ENCODE data around the gene C1QTNF3.
"Not testable (repeated sequence)": the region's sequence is repeated elsewhere in the genome, so short reads cannot be mapped to it uniquely, and the experiment has no call there.

The C1QTNF3 gene

GRCh38 chr5:34043099-34043876 lies at the start of gene C1QTNF3:
Gene C1QTNF3, minus strand, starts transcription at chr5:34043213. Its CDS starts 88 bp downstream, at chr5:34043125.
- DNase-seq, result peak; percentile 4

GRCh38 chr5:34091039-34091438 lies 48.0 kb upstream of the C1QTNF3 start:
- not testable (repeated sequence) for DNase-seq

- DNase-seq, result not testable (repeated sequence)
Observed at GRCh38 chr5:34089802-34090201, 46.8 kb upstream of the C1QTNF3 start.

GRCh38 chr5:34087728-34088127 lies 44.7 kb upstream of the C1QTNF3 start:
- DNase-seq, result not testable (repeated sequence)

- not testable (repeated sequence) for DNase-seq
Observed at GRCh38 chr5:34083898-34084297, 40.9 kb upstream of the C1QTNF3 start.

GRCh38 chr5:34079505-34079904 lies 36.5 kb upstream of the C1QTNF3 start:
- not testable (repeated sequence) for DNase-seq

- not testable (repeated sequence) for DNase-seq
Observed at GRCh38 chr5:34077636-34078035, 34.6 kb upstream of the C1QTNF3 start.

GRCh38 chr5:34076719-34077364 lies 33.8 kb upstream of the C1QTNF3 start:
- not testable (repeated sequence) for DNase-seq

GRCh38 chr5:34074472-34074871 lies 31.5 kb upstream of the C1QTNF3 start:
- DNase-seq, result not testable (repeated sequence)

GRCh38 chr5:34074071-34074470 lies 31.1 kb upstream of the C1QTNF3 start:
- not testable (repeated sequence) for DNase-seq

- DNase-seq, result not testable (repeated sequence)
Observed at GRCh38 chr5:34070626-34071025, 27.6 kb upstream of the C1QTNF3 start.

- DNase-seq, result no peak
Observed at GRCh38 chr5:34064656-34065055, 21.6 kb upstream of the C1QTNF3 start.

- no peak for DNase-seq
Observed at GRCh38 chr5:34062419-34062818, 19.4 kb upstream of the C1QTNF3 start.

GRCh38 chr5:34061993-34062392 lies 19.0 kb upstream of the C1QTNF3 start:
- no peak for DNase-seq

GRCh38 chr5:34059977-34060376 lies 17.0 kb upstream of the C1QTNF3 start:
- DNase-seq, result no peak

GRCh38 chr5:34058532-34058931 lies 15.5 kb upstream of the C1QTNF3 start:
- DNase-seq, result no peak

GRCh38 chr5:34057569-34057968 lies 14.6 kb upstream of the C1QTNF3 start:
- DNase-seq, result no peak

- no peak for DNase-seq
Observed at GRCh38 chr5:34057118-34057517, 14.1 kb upstream of the C1QTNF3 start.

- no peak for DNase-seq
Observed at GRCh38 chr5:34055667-34056066, 12.7 kb upstream of the C1QTNF3 start.

GRCh38 chr5:34054400-34054729 lies 11.4 kb upstream of the C1QTNF3 start:
- no peak for DNase-seq

- no peak for DNase-seq
Observed at GRCh38 chr5:34053571-34054399, 10.8 kb upstream of the C1QTNF3 start.

- DNase-seq, result no peak
Observed at GRCh38 chr5:34053133-34053532, 10.1 kb upstream of the C1QTNF3 start.

- no peak for DNase-seq
Observed at GRCh38 chr5:34051374-34051980, 8.5 kb upstream of the C1QTNF3 start.
